HG03520 (cell line): ENCODE results near the gene GCK.

Experiments
- ATAC-seq: cut with Tn5 transposase; IDR thresholded peaks from one replicate; pipeline ENCODE4 v1.9.1; 2021; ENCODE audit warnings: mild to moderate bottlenecking, moderate library complexity; ENCODE audit not compliant: unreplicated experiment

Gene GCK

DNA sequence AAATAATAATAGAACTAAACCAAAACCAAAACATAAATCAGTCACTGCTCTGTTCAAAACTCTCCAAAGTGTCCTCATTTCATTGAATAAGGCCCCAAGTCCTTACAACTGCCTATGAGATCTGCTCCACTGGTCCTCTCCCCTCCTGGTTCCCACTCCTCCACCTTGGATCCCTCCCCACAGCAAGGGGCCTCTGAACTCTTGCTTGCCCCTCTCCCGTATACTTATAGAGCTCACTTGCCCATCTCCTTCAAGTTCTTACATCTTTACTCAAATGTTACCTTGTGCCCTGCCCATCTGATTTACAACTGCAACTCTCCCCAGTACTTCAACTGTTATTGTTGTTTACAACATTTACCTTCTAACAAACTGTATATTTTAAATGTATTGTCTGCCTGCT, 66.7 kb downstream of the GCK start:
- no peak for ATAC-seq

DNA sequence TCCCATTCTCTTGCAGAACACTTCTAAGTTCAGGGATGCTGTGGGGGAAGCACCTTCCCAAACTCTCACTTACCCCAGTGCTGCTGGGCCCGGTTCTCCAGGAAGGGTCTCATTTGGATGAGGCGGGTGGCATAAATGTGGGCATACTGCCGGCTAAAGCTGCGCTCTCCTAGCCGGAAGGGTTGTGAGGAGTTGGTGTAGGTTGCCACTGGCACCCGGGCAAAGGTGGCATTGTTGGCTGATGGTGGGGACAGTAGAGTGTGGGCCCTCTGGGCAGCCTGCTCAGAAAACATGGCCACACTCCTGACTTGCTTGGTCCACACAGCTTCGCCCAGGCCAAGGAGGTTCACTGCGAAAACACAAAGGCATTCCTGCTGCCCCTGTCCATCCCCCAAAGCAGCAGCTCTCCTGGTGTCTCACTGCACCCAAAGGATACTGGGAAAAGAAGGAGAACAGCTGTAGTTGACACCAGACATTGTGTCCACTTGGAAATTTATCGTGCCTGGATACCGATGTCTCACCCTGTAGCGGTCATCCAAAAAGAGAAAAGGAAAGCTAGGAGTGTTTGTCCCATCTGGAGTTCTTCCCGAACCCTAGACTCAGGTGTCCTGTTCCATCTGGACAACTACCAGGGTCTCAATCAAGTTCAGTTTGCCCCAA, 67.3 kb downstream of the GCK start:
- no peak for ATAC-seq

DNA sequence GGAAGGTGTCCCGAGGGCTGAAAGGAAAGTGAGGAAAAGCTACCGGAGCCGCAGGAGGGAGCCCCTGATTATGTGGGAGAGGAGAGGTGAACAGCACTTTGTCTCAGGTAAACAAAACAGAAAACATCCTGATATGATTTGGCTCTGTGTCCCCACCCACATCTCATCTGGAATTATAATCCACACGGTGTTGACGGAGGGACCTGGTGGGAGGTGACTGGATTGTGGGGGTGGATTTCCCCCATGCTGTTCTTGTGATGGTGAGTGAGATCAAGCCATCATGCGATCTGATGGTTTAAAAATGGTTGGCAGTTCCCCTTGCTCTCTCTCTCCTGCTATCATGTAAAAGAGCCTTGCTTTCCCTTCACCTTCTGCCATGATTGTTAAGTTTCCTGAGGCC, 68.8 kb downstream of the GCK start:
- no peak for ATAC-seq

DNA sequence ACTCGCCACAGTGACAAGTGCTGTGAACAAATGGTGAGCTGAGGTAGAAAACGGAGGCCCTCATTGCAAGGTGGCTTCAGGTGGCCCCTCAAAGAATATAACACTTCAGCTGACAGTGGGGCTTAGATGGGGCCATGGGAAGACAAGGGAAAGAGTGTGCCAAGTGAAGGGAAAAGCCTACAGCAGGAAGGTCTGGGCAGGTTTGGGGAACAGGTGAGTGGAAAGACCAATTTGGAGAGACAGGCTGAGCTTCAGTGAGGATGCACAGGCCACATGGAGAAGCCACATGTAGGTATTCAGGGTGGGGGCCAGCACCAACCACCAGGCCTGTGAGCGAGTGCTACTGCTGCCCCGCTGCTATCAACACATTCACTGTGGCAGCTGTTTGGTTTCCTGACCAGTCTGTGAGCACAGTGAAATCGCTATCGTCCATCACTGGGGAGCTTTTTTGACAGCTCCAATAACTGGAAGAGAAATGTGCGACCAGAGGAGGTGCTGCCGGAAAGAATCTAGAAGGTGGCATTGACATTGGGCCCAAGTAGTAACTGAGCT, 69.3 kb downstream of the GCK start:
- no peak for ATAC-seq

DNA sequence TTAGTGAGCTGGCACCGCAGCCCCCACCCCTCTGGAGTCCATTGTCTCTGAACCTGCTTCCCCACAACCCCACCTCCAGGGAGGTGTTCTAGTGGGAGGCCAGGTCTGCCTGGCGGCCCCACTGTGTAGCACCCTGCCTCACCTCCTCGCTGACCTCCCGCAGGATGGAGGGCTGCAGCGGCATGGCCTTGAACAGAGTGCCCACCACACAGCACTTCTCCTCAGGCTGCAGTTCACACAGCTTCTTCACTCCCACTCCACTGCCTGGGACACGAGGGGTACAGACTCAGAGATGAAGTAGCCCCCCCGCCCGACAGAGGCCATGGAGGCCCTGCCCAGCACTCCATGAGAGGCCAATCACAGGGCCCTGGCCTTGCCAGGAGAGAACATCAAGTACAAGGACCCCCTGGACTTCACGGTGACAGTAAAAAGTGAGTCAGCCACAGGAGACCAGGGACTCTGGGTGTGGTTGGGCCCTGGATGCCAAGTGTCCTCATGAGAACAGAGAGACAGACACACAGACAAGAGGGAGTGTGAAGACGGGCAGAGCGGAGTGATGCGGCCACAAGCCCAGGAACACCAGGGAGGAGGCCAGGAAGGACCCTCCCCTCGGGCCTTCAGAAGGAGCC, 71.3 kb downstream of the GCK start:
- ATAC-seq, result no peak

DNA sequence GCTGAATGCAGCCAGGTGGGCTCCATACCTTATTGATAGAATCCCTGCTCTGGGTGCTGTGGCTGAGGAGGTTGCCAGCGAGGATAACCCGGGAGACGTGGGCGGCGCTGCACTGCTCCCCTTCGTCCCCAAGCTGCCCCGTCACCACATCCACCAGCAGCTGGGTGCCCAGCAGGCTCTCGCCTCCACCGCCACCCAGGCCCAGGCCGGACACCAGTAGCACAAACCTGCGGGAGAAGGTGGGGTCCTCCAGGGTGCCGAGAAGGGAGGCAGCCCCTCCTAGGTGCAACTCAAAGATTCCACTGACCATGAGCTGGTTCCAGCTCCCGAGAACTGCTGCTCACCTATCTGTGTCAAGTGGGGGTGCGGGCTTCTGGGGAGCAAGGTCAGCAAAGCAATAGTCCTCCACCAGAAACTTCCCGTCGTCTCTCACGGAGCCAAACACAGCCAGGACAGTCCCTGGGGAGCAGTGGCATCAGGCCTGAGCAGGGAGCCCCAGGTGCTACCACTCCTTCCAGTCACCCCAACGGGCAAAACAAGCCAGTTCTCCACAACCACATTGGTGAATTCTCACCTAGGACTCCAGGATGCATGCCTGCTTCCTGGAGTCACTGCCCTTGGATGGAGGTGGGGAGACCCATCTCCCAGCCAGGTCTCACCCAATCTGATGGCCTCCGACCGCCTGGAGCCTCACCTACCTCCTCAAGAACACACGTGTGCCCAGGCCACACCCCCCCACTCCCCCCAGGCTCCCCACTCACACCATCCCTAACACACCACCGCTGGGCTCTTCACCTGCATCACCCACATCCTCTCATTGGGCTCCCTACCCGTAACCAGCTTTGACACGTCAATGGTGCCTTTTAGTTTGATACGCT, 72.2 kb downstream of the GCK start:
- ATAC-seq, result no peak

DNA sequence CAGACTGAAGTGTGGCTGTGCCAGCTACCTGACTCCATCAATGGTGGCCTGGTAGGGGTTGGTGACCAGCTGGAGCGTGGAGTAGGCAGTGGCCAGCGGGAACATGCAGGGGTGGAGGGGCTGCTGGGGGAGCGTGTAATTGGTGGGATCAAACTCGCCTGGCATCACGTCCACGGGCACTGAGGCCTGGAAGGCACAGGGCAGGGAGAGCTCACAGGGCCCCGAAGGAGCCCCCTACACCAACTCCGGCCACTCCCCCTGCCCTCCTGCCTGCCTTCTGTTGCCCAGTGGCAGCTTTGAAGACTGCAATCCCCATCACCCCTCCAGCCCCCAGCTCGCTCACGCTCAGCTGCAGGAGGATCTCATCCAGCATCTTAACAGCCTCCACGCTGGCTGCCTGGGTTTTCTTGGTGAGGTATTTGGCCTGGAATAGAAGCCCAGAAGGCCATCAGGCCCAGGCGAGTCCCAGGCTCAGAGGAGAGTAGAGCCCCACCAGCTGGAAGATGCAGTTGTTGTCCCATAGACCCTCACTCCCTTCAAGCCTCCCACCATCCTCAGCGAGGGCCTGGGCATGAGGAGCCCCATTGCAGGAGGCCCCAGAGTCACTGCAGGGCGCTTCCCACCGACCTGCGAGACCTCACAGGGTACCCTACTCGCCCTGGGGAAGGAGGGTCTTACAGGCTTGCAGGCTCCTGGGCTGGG, 73.0 kb downstream of the GCK start:
- no peak for ATAC-seq

DNA sequence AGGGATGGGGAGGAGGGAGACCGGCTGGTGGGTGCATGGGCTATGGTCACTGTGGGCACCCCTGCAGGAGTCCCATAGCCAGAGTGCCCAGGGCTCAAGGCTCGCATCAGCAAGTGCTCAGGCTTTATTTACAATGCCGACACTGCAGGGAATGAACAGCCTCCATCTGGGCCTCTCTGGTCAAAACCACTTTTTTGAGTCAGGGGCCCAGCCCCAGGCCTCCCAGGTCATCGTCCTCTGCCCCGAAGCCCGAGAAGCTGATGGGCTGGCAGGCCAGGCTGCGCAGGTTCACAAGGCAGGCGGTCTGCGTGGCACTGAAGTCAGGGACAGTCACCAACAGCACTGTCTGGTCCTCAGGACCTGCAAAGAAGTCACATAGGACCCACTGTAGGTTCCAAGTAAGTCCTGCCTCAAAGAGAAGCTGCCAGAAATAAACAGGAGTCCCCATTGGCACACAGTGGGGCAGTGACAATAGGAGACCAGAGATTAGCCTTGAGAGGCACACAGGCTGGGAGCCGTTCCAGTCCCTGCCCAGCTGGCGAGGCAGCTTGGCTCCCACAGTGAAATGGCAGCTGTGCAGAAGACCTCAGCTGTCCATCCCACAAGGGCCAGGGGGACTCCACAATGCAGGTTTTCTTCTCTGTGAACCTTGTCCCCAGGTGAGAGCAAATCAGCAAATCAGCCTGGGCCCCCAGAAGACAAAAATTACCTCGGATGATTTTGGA, 74.5 kb downstream of the GCK start:
- ATAC-seq, result no peak

DNA sequence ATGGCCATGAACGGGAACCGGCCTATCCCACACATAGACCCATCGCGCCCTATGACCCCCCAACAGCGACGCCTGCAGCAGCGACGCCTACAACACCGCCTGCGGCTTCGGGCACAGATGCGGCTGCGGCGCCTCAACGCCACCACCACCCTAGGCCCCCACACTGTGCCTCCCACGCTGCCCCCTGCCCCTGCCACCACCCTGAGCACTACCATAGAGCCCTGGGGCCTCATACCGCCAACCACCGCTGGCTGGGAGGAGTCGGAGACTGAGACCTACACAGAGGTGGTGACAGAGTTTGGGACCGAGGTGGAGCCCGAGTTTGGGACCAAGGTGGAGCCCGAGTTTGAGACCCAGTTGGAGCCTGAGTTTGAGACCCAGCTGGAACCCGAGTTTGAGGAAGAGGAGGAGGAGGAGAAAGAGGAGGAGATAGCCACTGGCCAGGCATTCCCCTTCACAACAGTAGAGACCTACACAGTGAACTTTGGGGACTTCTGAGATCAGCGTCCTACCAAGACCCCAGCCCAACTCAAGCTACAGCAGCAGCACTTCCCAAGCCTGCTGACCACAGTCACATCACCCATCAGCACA, 75.4 kb downstream of the GCK start:
- ATAC-seq, result no peak

DNA sequence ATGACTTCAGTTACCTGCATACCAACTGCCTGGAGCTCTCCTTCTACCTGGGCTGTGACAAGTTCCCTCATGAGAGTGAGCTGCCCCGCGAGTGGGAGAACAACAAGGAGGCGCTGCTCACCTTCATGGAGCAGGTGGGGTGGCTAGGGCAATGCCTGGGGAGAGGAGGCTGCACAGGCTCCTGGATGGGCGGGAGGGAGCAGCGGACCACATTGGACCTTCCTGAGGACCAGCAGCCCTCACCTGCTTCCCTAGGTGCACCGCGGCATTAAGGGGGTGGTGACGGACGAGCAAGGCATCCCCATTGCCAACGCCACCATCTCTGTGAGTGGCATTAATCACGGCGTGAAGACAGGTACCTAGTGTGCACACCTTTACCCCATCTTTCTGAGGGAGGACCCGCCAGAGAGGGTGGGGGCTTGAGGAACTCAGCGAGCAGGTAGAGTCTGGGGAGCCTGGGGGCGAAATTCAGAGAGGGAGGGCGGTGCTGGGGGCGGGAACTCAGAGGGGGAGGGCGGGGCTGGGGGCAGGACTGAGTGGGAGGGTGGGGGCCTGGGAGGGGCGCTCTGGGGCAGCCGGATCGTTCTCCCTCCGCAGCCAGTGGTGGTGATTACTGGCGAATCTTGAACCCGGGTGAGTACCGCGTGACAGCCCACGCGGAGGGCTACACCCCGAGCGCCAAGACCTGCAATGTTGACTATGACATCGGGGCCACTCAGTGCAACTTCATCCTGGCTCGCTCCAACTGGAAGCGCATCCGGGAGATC, 76.1 kb downstream of the GCK start:
- no peak for ATAC-seq

DNA sequence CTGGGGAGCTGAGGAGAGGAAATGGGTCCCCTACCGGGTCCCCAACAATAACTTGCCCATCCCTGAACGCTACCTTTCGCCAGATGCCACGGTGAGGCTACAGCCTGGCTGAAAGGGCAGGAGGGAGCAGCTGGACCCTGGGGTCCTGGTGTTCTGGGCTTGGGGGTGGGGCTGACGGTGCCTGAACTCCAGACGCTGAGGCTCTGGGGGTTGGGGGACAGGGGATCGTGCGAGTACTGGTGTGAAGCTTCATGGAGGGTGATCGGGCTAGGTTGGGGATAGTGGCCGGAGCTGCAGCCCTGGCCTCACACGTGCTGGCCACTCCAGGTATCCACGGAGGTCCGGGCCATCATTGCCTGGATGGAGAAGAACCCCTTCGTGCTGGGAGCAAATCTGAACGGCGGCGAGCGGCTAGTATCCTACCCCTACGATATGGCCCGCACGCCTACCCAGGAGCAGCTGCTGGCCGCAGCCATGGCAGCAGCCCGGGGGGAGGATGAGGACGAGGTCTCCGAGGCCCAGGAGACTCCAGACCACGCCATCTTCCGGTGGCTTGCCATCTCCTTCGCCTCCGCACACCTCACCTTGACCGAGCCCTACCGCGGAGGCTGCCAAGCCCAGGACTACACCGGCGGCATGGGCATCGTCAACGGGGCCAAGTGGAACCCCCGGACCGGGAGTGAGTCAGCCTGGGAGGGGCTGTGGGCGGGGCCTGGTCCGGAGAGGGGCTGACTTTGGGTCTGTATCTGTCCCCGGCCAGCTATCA, 76.8 kb downstream of the GCK start:
- no peak for ATAC-seq

DNA sequence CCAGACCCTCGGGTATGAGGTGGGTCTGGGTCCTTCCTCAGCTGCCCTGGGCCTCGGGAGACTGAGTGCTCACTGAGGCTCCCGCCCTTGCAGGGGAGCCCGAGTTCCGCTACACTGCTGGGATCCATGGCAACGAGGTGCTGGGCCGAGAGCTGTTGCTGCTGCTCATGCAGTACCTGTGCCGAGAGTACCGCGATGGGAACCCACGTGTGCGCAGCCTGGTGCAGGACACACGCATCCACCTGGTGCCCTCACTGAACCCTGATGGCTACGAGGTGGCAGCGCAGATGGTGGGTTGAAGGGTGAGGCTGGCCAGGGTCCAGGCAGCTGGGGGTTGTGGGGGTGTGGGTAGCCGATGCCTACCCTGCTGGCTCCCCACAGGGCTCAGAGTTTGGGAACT, 77.5 kb downstream of the GCK start:
- no peak for ATAC-seq

DNA sequence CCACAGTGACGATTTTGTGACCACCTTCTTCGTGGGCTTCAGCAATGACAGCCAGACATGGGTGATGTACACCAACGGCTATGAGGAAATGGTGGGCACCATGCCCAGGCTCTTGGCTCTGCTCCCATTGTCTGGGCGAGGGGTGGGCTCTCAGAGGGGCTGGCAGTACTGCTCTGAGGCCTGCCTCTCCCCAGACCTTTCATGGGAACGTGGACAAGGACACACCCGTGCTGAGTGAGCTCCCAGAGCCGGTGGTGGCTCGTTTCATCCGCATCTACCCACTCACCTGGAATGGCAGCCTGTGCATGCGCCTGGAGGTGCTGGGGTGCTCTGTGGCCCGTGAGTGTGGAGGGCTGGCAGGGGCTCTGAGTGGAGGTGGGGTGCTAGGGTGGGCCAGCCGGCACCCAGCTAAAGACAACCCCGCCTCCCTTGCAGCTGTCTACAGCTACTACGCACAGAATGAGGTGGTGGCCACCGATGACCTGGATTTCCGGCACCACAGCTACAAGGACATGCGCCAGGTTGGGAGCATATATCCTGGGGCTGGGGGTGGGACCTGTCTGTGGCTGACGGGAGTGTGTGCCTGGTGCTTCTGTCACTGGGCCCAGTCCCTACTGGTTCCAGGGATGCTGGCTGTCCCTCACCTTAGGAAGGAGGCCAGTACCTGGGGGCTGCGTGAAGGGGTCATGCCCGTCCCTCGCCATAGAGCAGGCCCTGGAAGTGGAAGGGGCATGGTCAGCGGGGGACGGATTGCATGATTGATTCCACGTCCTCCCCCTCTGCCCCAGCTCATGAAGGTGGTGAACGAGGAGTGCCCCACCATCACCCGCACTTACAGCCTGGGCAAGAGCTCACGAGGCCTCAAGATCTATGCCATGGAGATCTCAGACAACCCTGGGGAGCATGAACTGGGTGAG, 78.3 kb downstream of the GCK start:
- ATAC-seq, result no peak

DNA sequence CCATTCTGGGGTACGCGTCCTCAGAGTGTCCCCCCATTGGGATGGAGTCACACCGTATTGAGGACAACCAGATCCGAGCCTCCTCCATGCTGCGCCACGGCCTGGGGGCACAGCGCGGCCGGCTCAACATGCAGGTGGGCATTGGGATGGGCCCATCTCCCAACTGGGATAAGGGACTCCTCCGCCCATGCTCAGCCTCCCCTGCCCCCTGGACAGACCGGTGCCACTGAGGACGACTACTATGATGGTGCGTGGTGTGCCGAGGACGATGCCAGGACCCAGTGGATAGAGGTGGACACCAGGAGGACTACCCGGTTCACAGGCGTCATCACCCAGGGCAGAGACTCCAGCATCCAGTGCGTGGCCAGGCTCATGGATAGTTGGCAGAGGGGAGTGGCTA, 79.2 kb downstream of the GCK start:
- no peak for ATAC-seq

DNA sequence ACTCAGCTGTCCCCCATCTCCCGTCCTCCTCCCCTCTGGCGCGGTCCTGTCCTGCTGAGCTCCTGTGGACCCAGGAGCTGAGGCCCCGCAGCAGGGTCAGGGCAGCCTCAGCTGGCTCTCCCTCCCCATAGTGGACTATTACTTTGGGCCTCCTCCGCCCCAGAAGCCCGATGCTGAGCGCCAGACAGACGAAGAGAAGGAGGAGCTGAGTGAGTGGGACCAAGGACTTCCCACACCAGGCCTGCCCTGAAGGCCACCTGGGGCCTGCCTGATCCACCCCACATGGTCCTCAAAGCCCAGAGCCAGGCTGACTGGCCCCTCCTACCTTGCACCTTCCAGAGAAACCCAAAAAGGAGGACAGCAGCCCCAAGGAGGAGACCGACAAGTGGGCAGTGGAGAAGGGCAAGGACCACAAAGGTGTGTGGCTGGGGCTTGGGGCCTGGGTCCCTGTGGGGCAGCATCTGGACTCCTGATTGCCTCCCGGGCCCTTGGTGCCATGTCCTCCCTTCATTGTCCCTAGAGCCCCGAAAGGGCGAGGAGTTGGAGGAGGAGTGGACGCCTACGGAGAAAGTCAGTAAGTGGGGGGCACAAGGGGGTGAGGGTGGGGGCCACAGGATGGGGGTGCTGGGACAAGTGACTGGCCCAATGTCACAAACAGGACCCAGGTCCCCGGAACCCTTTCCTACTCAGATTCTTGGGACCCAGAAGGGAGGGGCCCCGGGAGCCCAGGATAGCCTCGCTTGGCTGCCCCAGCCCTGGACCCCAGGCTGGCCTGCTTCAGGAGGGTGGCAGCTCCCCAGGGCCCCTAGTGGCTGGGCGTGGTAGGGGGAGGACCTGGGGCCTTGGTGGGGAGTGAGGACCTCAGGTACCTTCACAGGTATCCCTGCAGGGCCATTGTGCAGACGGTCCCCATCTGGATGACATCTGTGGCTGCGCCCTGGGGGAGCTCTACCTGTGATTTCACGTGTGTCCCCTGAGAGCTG, 80.2 kb downstream of the GCK start:
- ATAC-seq, result no peak
